GM13977 (cell line): ENCODE data around the gene SLC6A12.

ENCODE experiments used
- DNase-seq: peaks from one replicate; pipeline ENCODE4 v3.0.0; 2012; ENCODE audit warnings: low spot score
- CTCF ChIP-seq: IDR thresholded peaks from 2 replicates; pipeline ENCODE4 v1.5.1; 2012; ENCODE audit warnings: mild to moderate bottlenecking, control low read depth; ENCODE audit not compliant: insufficient read depth; ENCODE audit errors: extremely low read depth, missing control alignments
- in situ Hi-C: fragments of 300-500 bp; cut with MboI; formaldehyde crosslinking; loops from one replicate; pipeline ENCODE4 v1.12.0; 2022; ENCODE audit warnings: low sequenced_read_pairs, low pct_unique_long_range_greater_than_20kb, mixed read lengths, inconsistent platforms; ENCODE audit not compliant: unreplicated experiment

Gene SLC6A12

DNA sequence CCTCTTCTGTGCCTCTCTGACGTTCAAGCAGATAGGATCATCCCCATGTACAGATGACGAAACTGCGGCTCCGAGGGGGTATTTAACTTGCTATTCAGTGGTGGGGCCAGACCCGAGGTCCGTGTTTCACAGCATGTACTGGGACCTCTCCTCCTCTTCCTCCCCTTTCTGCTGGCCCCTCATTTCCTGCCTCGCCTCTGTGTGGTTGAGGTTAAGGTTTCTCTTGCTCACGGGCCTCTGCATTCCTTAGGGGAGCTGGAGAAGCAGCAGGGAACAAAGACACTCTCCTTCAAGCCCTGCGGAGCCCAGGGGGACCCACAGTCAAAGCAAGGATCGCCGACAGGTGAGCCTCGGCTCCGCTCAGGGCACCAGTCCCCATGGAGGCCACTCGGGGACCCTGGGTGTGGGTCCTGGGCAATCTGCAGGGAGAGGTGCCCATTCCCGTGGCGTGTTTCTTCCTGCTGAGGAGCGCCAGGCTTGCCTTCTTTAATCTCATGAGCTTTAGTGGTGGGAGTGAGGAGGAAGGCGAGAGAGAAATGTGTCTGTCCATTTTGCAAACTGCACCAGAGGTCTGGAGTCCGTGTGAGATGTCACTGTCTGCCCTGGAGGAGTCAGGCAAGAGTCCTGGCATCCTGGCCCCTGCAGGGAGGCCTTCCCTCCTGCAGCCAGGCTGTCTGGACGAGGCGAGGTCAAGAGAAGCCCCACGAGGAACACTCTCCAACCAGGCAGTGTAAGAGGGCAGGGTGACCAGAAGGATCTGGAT is 45.0 kb downstream of the SLC6A12 start:
- no peak for DNase-seq
- in situ Hi-C loops, result no loop called here
- TF ChIP-seq CTCF, result no peak

GRCh38 chr12:167959-168600 is 45.9 kb downstream of the SLC6A12 start:
- no peak for DNase-seq
- TF ChIP-seq CTCF, result no peak
- in situ Hi-C loops, result no loop called here

GRCh38 chr12:166425-167075 is 47.4 kb downstream of the SLC6A12 start:
- no peak for DNase-seq
- TF ChIP-seq CTCF, result no peak
- in situ Hi-C loops, result no loop called here

- in situ Hi-C loops, result no loop called here
- DNase-seq, result no peak
- TF ChIP-seq CTCF, result no peak
These were observed 48.0 kb downstream of the SLC6A12 start for GRCh38 chr12:165862-166368.

- no peak for TF ChIP-seq CTCF
- in situ Hi-C loops, result no loop called here
- DNase-seq, result no peak
These were observed 49.8 kb downstream of the SLC6A12 start for GRCh38 chr12:164207-164606.

DNA sequence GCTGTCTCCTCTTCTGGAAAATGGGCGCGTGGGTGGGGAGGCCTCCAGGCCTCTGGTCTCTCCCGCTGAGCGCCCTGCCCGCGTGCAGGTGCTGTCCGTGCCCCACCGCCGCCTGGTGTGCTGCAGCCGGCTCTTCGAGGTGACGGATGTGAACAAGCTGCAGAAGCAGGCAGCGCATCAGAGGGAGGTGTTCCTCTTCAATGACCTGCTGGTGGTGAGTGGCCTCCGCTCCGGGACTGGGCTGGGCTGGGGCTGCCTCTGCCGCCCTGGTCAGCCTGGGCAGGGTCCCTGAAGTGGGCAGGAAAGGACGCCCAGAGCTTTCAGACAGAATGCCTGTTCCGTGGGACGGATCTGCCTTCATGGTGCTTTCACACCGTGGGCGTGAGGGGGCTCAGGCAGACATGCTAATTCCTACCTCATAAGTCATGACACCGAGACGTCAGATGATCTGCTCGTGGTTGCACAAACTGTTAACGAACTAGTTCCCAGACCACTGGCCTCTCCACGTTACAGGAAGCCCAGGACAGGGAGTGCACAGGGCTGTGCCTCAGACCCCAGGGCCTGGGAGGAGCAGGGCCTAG is 50.5 kb downstream of the SLC6A12 start:
- DNase-seq, result no peak
- TF ChIP-seq CTCF, result no peak
- in situ Hi-C loops, result no loop called here
